ENCODE measurements around the gene ZNF341.
"Not testable (repeated sequence)": the region's sequence is repeated elsewhere in the genome, so short reads cannot be mapped to it uniquely, and the experiment has no call there.

The ZNF341 gene

DNA sequence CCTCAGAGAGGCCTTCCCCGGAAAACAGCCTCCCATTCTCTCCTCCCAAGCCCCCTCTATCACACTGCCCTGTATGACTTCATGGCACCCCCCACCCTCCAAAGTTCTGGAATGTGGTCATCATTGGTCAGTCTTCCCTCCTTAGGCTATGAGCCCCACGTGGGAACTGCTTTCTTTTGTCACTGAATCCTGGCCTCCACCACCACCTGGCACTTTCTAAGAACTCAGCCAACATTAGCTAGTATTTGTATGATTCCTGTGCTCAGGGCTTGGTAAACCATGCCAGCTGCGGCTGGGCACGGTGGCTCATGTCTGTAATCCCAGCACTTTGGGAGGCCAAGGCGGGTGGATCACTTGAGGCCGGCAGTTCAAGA, 37.2 kb upstream of the ZNF341 start:
- Mint-ChIP-seq H3K9me3 (peaks cover 2% of the 10 kb centered on the region), H3K36me3 (peaks cover 2% of the 10 kb centered on the region), H3K27ac (no peak overlapping the region), H3K27me3 (no peaks in the 10 kb centered on the region), H3K4me3 (no peak overlapping the region), H3K4me1 (peaks cover 3% of the 10 kb centered on the region)
- ATAC-seq (ENCODE audit: low read depth) (no peak), DNase-seq (ENCODE audit: low spot score in 2 of 2) (no peak)

DNA sequence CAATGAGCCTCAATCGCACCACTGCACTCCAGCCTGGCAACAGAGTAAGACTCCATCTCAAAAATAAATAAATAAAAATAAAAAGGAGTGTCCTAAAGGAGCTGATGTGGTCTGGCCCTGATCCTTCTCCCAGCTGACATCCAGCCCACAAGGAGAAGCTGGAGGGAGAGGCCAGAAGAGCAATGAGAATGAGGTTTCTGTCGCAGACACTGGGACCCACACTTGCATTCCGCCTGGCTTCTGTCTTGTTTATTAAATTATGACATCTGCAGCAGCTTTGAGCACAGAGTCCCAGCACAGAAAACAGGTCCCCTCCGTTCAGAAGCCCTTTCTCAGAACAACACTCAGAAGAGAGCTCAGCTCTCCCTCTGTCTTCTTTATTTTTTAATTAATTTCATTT, 35.3 kb upstream of the ZNF341 start:
- H3K27ac Mint-ChIP-seq: no peak overlapping the region
- peaks cover 2% of the 10 kb centered on the region for H3K9me3 Mint-ChIP-seq
- DNase-seq (ENCODE audit: low spot score in 2 of 2) (no peak), ATAC-seq (ENCODE audit: low read depth) (no peak)
- H3K4me1 Mint-ChIP-seq: peaks cover 2% of the 10 kb centered on the region
- H3K27me3 Mint-ChIP-seq: no peaks in the 10 kb centered on the region
- no peak overlapping the region for H3K4me3 Mint-ChIP-seq
- peaks cover 2% of the 10 kb centered on the region for H3K36me3 Mint-ChIP-seq

DNA sequence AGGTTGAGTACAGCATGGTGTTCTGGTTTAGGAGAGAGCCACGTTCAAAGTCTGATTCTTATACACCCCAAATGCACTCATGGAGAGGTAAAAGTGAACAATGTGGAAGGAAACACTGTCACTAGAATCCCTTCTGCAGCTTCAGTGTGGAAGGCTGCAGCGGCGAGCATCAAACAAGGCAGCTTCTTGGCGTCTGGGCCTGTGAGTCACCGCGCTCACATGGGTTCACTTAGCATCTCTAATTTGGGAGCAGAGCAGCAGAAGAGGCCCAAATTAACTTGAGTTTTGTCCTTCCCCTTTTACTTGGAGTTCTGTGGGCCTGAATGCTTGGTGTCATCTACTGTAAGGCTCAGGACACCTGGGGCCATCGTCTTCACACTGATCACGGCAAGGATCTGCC, 34.7 kb upstream of the ZNF341 start:
- Mint-ChIP-seq H3K9me3 (peaks cover 2% of the 10 kb centered on the region), H3K27me3 (no peaks in the 10 kb centered on the region)
- no peak for ATAC-seq (ENCODE audit: low read depth)

DNA sequence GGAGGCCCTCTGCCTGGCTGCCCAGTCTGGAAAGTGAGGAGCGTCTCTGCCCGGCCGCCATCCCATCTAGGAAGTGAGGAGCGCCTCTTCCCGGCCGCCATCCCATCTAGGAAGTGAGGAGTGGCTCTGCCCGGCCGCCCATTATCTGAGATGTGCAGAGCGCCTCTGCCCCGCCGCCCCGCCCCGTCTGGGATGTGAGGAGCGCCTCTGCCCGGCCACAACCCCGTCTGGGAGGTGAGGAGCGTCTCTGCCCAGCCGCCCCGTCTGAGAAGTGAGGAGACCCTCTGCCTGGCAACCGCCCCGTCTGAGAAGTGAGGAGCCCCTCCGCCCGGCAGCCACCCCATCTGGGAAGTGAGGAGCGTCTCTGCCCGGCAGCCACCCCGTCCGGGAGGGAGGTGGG, 32.8 kb upstream of the ZNF341 start:
- not testable (repeated sequence) for DNase-seq (ENCODE audit: low spot score in 2 of 2); ATAC-seq (ENCODE audit: low read depth); H3K27ac Mint-ChIP-seq; H3K4me1 Mint-ChIP-seq; H3K36me3 Mint-ChIP-seq; H3K27me3 Mint-ChIP-seq; H3K4me3 Mint-ChIP-seq; H3K9me3 Mint-ChIP-seq

More for the DNA sequence above, 34.7 kb upstream of the ZNF341 start:
- Mint-ChIP-seq H3K27ac (no peak overlapping the region), H3K4me1 (no peaks in the 10 kb centered on the region), H3K4me3 (no peak overlapping the region), H3K36me3 (peaks cover 2% of the 10 kb centered on the region)
- DNase-seq (ENCODE audit: low spot score in 2 of 2): no peak

DNA sequence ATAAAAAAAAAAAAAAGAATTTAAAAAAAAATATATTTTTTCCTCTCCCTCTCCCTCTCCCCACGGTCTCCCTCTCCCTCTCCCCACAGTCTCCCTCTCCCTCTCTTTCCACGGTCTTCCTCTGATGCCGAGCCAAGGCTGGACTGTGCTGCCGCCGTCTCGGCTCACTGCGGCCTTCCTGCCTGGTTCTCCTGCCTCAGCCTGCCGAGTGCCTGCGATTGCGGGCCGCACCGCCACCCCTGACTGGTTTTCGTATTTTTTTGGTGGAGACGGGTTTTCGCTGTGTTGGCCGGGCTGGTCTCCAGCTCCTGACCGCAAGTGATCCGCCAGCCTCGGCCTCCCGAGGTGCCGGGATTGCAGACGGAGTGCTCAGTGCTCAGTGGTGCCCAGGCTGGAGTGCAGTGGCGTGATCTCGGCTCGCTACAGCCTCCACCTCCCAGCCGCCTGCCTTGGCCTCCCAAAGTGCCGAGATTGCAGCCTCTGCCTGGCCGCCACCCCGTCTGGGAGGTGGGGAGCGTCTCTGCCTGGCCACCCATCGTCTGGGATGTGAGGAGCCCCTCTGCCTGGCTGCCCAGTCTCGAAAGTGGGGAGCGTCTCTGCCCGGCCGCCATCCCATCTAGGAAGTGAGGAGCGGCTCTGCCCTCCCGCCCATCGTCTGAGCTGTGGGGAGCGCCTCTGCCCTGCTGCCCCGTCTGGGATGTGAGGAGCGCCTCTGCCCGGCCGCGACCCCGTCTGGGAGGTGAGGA, 30.9 kb upstream of the ZNF341 start:
- H3K9me3 Mint-ChIP-seq; H3K27me3 Mint-ChIP-seq; ATAC-seq (ENCODE audit: low read depth); H3K36me3 Mint-ChIP-seq; H3K27ac Mint-ChIP-seq; DNase-seq (ENCODE audit: low spot score in 2 of 2); H3K4me1 Mint-ChIP-seq; H3K4me3 Mint-ChIP-seq: not testable (repeated sequence)

DNA sequence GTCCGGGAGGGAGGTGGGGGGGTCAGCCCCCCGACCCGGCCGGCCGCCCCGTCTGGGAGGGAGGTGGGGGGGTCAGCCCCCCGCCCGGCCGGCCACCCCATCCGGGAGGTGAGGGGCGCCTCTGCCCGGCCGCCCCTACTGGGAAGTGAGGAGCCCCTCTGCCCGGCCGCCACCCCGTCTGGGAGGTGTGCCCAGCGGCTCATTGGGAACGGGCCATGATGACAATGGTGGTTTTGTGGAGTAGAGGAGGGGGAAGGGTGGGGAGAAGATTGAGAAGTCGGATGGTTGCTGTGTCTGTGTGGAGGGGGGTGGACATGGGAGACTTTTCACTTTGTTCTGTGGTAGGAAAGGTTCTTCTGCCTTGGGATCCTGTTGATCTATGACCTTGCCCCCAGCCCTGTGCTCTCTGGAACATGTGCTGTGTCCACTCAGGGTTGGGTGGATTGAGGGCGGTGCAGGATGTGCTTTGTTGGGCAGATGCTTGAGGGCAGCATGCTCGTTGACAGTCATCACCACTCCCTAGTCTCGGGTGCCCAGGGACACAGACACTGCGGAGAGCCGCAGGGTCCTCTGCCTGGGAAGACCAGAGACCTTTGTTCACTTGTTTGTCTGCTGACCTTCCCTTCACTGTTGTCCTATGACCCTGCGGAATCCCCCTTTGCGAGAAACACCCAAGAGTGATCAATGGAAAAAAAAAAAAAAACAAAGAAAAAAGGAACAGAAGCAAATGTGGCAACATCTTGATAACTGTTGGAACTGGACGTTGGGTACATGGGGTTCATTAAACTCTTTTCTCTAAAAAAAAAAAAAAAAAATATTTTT, 30.0 kb upstream of the ZNF341 start:
- ATAC-seq (ENCODE audit: low read depth) (no peak), DNase-seq (ENCODE audit: low spot score in 2 of 2) (no peak)
- Mint-ChIP-seq H3K36me3 (peaks cover 2% of the 10 kb centered on the region), H3K4me3 (no peak overlapping the region), H3K27me3 (no peaks in the 10 kb centered on the region), H3K9me3 (peaks cover 2% of the 10 kb centered on the region), H3K27ac (no peak overlapping the region), H3K4me1 (no peaks in the 10 kb centered on the region)

DNA sequence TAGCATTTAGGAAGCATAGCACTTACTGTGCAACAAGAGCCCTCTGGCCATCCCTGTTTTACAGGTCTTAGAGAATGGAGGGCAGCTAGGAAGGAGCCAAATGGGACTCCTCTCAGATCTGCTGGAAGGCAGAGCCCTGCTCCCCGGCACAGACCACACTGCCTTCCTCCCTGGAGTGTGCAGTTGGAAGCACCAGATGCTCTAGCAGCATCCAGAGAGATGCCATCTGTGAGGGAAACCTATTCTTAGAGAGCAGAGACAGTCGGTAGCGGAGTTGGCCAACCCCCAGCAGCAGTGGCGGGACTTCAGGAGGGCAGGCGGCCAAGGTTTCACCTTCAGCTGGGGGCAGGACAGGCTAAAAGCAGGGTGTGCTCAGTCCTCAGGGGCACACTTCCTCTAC, 28.9 kb upstream of the ZNF341 start:
- Mint-ChIP-seq H3K36me3 (peaks cover 7% of the 10 kb centered on the region), H3K4me1 (no peaks in the 10 kb centered on the region), H3K4me3 (no peak overlapping the region), H3K27ac (no peak overlapping the region), H3K9me3 (peaks cover 2% of the 10 kb centered on the region), H3K27me3 (no peaks in the 10 kb centered on the region)
- DNase-seq (ENCODE audit: low spot score in 2 of 2) (no peak), ATAC-seq (ENCODE audit: low read depth) (no peak)

DNA sequence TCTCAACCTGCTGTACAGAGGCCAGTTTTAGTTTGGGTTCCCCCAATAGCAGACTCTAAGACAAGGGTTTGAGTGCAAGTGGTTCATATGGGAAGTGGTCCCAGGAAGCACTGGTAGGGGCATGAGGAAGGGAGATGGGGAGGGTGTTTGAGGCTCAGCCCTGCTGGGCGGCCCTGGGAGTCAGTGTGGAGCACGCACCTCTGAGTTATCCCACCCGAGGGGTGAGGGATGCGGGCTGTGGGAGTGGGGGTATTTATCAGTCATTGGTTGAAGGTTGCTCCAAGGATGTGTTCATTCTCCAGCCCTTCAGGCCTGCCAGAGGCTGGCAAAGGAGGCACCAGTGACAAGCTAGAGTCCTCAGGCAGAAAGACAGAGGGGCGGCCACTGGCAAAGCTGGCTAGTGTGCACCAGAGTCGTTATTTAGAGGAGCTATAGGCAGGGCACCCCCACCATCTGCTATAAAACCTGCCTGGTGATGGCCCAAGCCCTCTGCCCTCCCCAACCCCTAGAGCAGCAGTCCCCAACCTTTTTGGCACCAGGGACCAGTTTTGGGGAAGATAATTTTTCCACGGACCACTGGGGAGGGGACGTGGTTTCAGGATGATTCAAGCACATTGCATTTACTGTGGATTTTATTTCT, 28.2 kb upstream of the ZNF341 start:
- no peak for DNase-seq (ENCODE audit: low spot score in 2 of 2)
- no peaks in the 10 kb centered on the region for H3K4me1 Mint-ChIP-seq
- ATAC-seq (ENCODE audit: low read depth): no peak
- no peaks in the 10 kb centered on the region for H3K9me3 Mint-ChIP-seq
- H3K27ac Mint-ChIP-seq: no peak overlapping the region
- no peak overlapping the region for H3K4me3 Mint-ChIP-seq
- no peaks in the 10 kb centered on the region for H3K27me3 Mint-ChIP-seq
- peaks cover 5% of the 10 kb centered on the region for H3K36me3 Mint-ChIP-seq

DNA sequence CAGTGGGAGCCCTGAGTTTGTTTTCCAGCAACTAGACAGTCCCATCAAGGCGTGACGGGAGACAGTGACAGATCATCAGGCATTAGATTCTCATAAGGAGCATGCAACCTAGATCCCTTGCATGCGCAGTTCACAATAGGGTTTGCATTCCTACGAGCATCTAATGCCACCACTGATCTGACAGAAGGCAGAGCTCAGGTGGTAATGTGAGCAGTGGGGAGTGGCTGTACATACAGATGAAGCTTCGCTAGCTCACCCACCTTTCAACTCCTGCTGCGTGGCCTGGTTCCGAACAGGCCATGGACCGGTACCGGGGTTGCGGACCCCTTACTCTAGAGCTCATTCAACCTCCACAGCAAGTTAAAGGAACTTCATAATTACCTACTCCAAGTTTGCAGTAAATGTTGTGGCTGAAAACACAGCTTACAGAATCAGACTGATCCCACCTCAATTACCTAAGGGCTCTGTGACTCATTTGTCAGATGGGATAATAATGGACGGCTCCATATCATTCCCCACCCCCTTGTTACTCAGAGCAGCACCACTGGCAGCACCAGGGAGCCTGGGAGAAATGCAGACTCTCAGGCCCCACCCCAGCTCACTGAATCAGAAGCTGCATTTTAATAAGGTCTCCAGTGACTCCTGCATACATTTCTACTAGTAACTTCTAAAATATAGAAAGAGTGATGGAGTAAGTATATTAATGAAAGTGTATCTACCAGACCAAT, 27.4 kb upstream of the ZNF341 start:
- H3K36me3 Mint-ChIP-seq: peaks cover 5% of the 10 kb centered on the region
- no peaks in the 10 kb centered on the region for H3K27me3 Mint-ChIP-seq
- no peak for DNase-seq (ENCODE audit: low spot score in 2 of 2)
- no peak overlapping the region for H3K4me3 Mint-ChIP-seq
- no peak overlapping the region for H3K27ac Mint-ChIP-seq
- H3K9me3 Mint-ChIP-seq: no peaks in the 10 kb centered on the region
- ATAC-seq (ENCODE audit: low read depth): no peak
- H3K4me1 Mint-ChIP-seq: no peaks in the 10 kb centered on the region

DNA sequence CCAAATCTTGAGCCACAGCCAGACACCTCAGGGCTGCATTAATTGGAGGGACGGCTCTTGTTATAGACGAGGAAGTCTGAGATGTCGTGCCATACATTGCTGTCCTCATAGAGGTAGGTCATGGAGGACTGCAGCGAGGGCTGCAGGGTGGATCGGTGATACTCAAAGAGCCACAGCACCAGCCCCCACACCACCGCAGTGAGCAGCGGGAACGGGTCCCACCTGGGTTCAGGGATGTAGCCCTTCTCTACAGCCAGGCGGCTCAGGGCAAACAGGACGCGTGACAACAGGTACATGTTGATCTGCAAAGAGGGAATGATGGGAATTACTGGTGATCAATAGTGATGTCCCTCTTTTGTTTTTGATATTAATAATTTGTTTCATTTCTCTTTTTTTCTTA, 24.1 kb upstream of the ZNF341 start:
- Mint-ChIP-seq H3K4me1 (peaks cover 9% of the 10 kb centered on the region), H3K9me3 (no peaks in the 10 kb centered on the region), H3K36me3 (peaks cover 19% of the 10 kb centered on the region), H3K4me3 (no peak overlapping the region), H3K27me3 (no peaks in the 10 kb centered on the region), H3K27ac (no peak overlapping the region)
- DNase-seq (ENCODE audit: low spot score in 2 of 2) (no peak), ATAC-seq (ENCODE audit: low read depth) (no peak)

DNA sequence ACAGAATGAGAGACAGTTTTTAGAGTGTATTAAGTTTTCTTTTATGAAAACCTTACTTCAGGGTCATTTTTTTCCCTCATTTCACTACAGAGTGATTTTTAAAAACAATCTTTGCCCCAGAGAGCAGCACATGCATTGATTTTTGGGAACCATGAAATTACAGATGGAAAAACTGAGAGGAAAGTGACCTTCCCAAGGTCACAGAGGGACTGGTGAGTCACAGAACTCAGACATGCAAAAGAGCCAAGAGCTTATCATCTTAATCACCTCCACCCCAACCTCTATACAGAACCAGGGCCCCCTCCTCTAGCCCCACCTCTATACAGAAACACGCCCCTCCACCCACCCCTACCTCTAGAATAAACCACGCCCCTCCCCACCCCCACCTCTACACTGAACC, 22.4 kb upstream of the ZNF341 start:
- H3K36me3 Mint-ChIP-seq: peaks cover 34% of the 10 kb centered on the region
- H3K9me3 Mint-ChIP-seq: no peaks in the 10 kb centered on the region
- no peak overlapping the region for H3K4me3 Mint-ChIP-seq
- H3K27ac Mint-ChIP-seq: no peak overlapping the region
- peaks cover 9% of the 10 kb centered on the region for H3K4me1 Mint-ChIP-seq
- ATAC-seq (ENCODE audit: low read depth) (no peak), DNase-seq (ENCODE audit: low spot score in 2 of 2) (no peak)
- no peaks in the 10 kb centered on the region for H3K27me3 Mint-ChIP-seq

DNA sequence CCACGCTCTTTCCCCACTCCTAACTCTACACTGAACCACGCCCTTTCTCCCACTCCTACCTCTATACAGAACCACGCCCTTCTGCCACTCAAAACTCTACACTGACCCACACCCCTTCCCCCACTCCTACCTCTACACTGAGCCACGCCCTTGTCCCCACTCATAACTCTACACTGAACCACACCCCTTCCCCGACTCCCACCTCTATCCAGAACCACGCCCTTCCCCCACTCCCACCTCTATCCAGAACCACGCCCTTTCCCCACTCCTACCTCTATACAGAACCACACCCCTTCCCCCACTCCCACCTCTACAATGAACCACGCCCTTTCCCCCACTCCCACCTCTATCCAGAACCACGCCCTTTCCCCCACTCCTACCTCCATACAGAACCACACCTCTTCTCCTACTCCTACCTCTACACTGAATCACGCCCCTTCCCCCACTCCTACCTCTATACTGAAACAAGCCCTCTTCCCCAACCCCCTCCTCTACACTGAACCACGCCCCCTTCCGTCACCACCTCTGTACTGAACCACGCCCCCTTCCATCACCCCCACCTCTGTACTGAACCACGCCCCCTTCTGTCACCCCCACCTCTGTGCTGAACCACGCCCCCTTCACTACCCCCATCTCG, 21.8 kb upstream of the ZNF341 start:
- no peak for DNase-seq (ENCODE audit: low spot score in 2 of 2)

DNA sequence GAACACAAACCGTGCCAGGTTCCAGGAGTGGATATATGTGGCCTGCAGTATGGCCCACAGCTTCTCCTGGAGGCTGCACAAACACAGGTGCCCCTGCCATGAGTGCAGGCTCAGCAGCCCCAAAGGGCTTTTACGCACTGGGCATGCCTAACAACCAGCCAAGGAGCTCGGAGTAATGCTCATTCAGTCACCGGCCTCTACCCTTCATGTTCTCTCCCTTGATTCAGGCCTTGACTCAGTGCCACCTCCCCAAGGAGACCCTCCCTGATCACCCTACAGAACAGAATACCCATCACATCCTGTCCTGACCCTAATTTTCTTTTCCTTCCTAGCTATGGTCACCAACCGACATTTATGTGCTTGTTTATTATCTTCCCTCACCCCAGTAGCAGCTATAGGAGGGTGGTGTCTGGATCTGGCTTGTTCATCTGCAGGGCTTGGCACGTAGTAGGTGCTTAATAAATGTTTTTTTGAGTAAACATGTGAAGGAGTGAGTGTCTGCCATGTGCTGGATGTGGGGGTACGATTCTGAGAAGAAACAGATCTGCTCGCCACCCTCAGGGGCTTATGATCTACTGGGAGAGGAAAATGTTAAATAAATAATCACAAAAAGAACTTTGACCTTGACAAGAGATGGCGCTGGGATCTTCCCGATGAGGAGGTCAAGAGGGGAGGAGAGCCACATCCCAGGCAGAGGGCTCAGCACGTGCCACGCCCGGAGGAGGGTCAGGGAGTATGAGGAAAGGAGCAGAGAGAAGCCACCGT, 20.9 kb upstream of the ZNF341 start:
- Mint-ChIP-seq H3K9me3 (no peaks in the 10 kb centered on the region), H3K27me3 (no peaks in the 10 kb centered on the region), H3K36me3 (peaks cover 34% of the 10 kb centered on the region), H3K27ac (peak overlapping the region; percentile 9), H3K4me3 (no peak overlapping the region), H3K4me1 (peaks cover 9% of the 10 kb centered on the region)
- DNase-seq (ENCODE audit: low spot score in 2 of 2) (no peak), ATAC-seq (ENCODE audit: low read depth) (no peak)

More for the DNA sequence above, 21.8 kb upstream of the ZNF341 start:
- Mint-ChIP-seq H3K4me1 (peaks cover 9% of the 10 kb centered on the region), H3K9me3 (no peaks in the 10 kb centered on the region), H3K36me3 (peaks cover 34% of the 10 kb centered on the region), H3K27ac (peak overlapping the region; percentile 47), H3K4me3 (no peak overlapping the region), H3K27me3 (no peaks in the 10 kb centered on the region)
- no peak for ATAC-seq (ENCODE audit: low read depth)

Measured in memory B cell (primary cell).